Pericardium fibroblast (primary cell): Measurements from ENCODE around the gene ANKUB1. TPM values are rescaled to one million over a fixed set of nuclear protein-coding genes. Genes with fewer than 3 reads are reported as not detected.

Experiments used
- total RNA-seq: library from RNA; depleted of rRNA; stranded (reverse); fragments of >200 nt; gene quantifications from 2 replicates; pipeline ENCODE4 v1.2.3, GENCODE V29; 2015

ANKUB1 gene
- not detected in 2 replicates for total RNA-seq

GRCh38 chr3:149792452-149793270 is at the start of gene ANKUB1:
Gene ANKUB1 (minus strand): TSS chr3:149792554. CDS start chr3:149792366, 188 bp downstream.

GRCh38 chr3:149812606-149813366 is 20.4 kb upstream of the ANKUB1 start, which contains the start of gene RNF13:
Gene RNF13 (plus strand): TSS chr3:149813215. CDS start chr3:149846027, 32,812 bp downstream.

GRCh38 chr3:149752051-149752787 is 40.1 kb downstream of the ANKUB1 start, which contains the start of gene COMMD2:
Gene COMMD2 (minus strand): TSS chr3:149752489. CDS start chr3:149752444, 45 bp downstream.

Other genes with a start within 250 kb of the ANKUB1 start
- 34.7 and 55.1 TPM in 2 replicates for gene WWTR1, start 134.5 kb downstream of the ANKUB1 start, total RNA-seq
- 13.0 and 20.1 TPM in 2 replicates for gene COMMD2, start 40.1 kb downstream of the ANKUB1 start, total RNA-seq
- gene RNF13, start 20.7 kb upstream of the ANKUB1 start, total RNA-seq, result 40.9 and 52.3 TPM in 2 replicates
- gene PFN2, start 178.3 kb upstream of the ANKUB1 start, total RNA-seq, result 74.6 and 114 TPM in 2 replicates